HEK293 (cell line): ENCODE measurements around the gene NXPH4.

Experiments
- CTCF ChIP-seq: fragments of 450-650 bp; formaldehyde crosslinking; IDR thresholded peaks from 2 replicates; pipeline ENCODE4 v1.5.1; 2016; ENCODE audit warnings: missing biosample characterization, missing genetic modification characterization
- TSHZ1 ChIP-seq: fragments of 450-650 bp; formaldehyde crosslinking; IDR thresholded peaks from 2 replicates; pipeline ENCODE4 v1.5.1; 2016; ENCODE audit warnings: missing biosample characterization, missing genetic modification characterization, borderline replicate concordance
- YY1 ChIP-seq: fragments of 450-650 bp; formaldehyde crosslinking; IDR thresholded peaks from 2 replicates; pipeline ENCODE4 v1.5.1; 2018; ENCODE audit warnings: missing biosample characterization, missing genetic modification characterization
- ZBTB10 ChIP-seq: fragments of 450-650 bp; formaldehyde crosslinking; IDR thresholded peaks from 2 replicates; pipeline ENCODE4 v1.5.1; 2016; ENCODE audit warnings: missing biosample characterization, missing genetic modification characterization
- ZBTB17 ChIP-seq: fragments of 450-650 bp; formaldehyde crosslinking; IDR thresholded peaks from 2 replicates; pipeline ENCODE4 v1.5.1; 2016; ENCODE audit warnings: missing biosample characterization, missing genetic modification characterization
- ZNF175 ChIP-seq: fragments of 450-650 bp; formaldehyde crosslinking; IDR thresholded peaks from 2 replicates; pipeline ENCODE4 v1.5.1; 2016; ENCODE audit warnings: missing biosample characterization, missing genetic modification characterization
- ZNF302 ChIP-seq: fragments of 450-650 bp; formaldehyde crosslinking; IDR thresholded peaks from 2 replicates; pipeline ENCODE4 v1.5.1; 2016; ENCODE audit warnings: missing biosample characterization, missing genetic modification characterization, low read depth
- ZNF518A ChIP-seq: fragments of 450-650 bp; formaldehyde crosslinking; conservative IDR thresholded peaks from 2 replicates; pipeline ENCODE4 v1.5.1; 2016; ENCODE audit warnings: low read depth, missing biosample characterization, missing genetic modification characterization
- ZNF704 ChIP-seq: fragments of 450-650 bp; formaldehyde crosslinking; IDR thresholded peaks from 2 replicates; pipeline ENCODE4 v1.5.1; 2016; ENCODE audit warnings: missing biosample characterization, missing genetic modification characterization
- ZNF76 ChIP-seq: fragments of 450-650 bp; formaldehyde crosslinking; IDR thresholded peaks from 2 replicates; pipeline ENCODE4; 2016; ENCODE audit warnings: low read depth, missing biosample characterization, missing genetic modification characterization, borderline replicate concordance

- TF ChIP-seq ZNF518A (tag by site-specific recombination) (no peak), CTCF (tag by site-specific recombination) (no peak), ZNF76 (tag by site-specific recombination) (no peak), ZBTB17 (tag by site-specific recombination) (no peak), TSHZ1 (no peak), ZNF175 (tag by site-specific recombination) (no peak), YY1 (no peak), ZBTB10 (tag by site-specific recombination) (no peak), ZNF302 (no peak), ZNF704 (tag by site-specific recombination) (no peak)
Observed at GRCh38 chr12:57176846-57177245, 39.7 kb upstream of the NXPH4 start.
